HepG2 (cell line): ENCODE measurements around the gene CST4. TPM values are rescaled to one million over a fixed set of nuclear protein-coding genes. Genes with fewer than 3 reads are reported as not detected.
A peak's percentile ranks its signal among the peaks of the same experiment; 100 is the strongest.

Source experiments
- ARNT2 ChIP-seq: sonication (generic); formaldehyde crosslinking; IDR thresholded peaks from 2 replicates; pipeline ENCODE4 v1.8.0; 2022; ENCODE audit warnings: mild to moderate bottlenecking, low read depth, missing genetic modification reagents, moderate library complexity
- FOXM1 ChIP-seq: sonication (generic); formaldehyde crosslinking; IDR thresholded peaks from 2 replicates; pipeline ENCODE4 v1.5.0; 2020; ENCODE audit warnings: missing genetic modification reagents
- FOXP4 ChIP-seq: sonication (generic); formaldehyde crosslinking; IDR thresholded peaks from 2 replicates; pipeline ENCODE4 v1.4.0; 2020; ENCODE audit warnings: missing genetic modification reagents
- RBFOX2 ChIP-seq: fragments of 200-400 bp; formaldehyde crosslinking; IDR thresholded peaks from 2 replicates; pipeline ENCODE4 v1.6.1; 2017; ENCODE audit warnings: low read depth, mild to moderate bottlenecking, low read length
- SATB2 ChIP-seq: sonication (generic); formaldehyde crosslinking; IDR thresholded peaks from 2 replicates; pipeline ENCODE4 v1.5.0; 2020; ENCODE audit warnings: missing genetic modification reagents
- TFDP1 ChIP-seq: IDR thresholded peaks from 2 replicates; pipeline ENCODE4 v1.6.1; 2016; ENCODE audit warnings: missing compliant biosample characterization, missing genetic modification reagents, borderline replicate concordance
- THAP7 ChIP-seq: sonication (generic); formaldehyde crosslinking; IDR thresholded peaks from 2 replicates; pipeline ENCODE4 v1.8.1; 2023; ENCODE audit warnings: mild to moderate bottlenecking, missing genetic modification reagents
- ZBTB37 ChIP-seq: sonication (generic); formaldehyde crosslinking; IDR thresholded peaks from 2 replicates; pipeline ENCODE4 v1.4.0; 2020; ENCODE audit warnings: mild to moderate bottlenecking, missing genetic modification reagents
- ZNF281 ChIP-seq: sonication (generic); formaldehyde crosslinking; IDR thresholded peaks from 2 replicates; pipeline ENCODE4 v1.4.0; 2020; ENCODE audit warnings: missing genetic modification reagents, borderline replicate concordance
- ZNF503 ChIP-seq: sonication (generic); formaldehyde crosslinking; IDR thresholded peaks from 2 replicates; pipeline ENCODE4 v1.4.0; 2020; ENCODE audit warnings: missing genetic modification reagents
- ZNF512B ChIP-seq: sonication (generic); formaldehyde crosslinking; IDR thresholded peaks from 2 replicates; pipeline ENCODE4 v1.5.1; 2020; ENCODE audit warnings: missing genetic modification reagents, mild to moderate bottlenecking, borderline replicate concordance
- ZNF644 ChIP-seq: IDR thresholded peaks from 2 replicates; pipeline ENCODE4 v1.6.1; 2016; ENCODE audit warnings: low read depth
- polyA plus RNA-seq, 8 experiments: library from polyadenylated mRNA; depleted of rRNA in 3 of 8; stranded (reverse) in 7 of 8; unstranded in 1 of 8; fragments of >200 nt; fragmentation: Illumina TruSeq in 4 of 8; extraction: Trizol in 4 of 8; gene quantifications; 2 replicates each; pipeline versions ENCODE4 v1.2.1 to v1.2.3, GENCODE V29; 2011 to 2016; ENCODE audit warnings: low read depth in 4 of 8, missing spikeins in 1 of 8, mixed read lengths in 1 of 8; ENCODE audit not compliant: insufficient read depth in 1 of 8
- total RNA-seq, 5 experiments: library from RNA; depleted of rRNA; stranded (reverse); fragments of >200 nt; fragmentation: Illumina TruSeq; extraction: Trizol; gene quantifications; 2 replicates each; pipeline ENCODE4 v1.2.3, GENCODE V29; 2016; ENCODE audit warnings: low read depth in 1 of 5

CST4 gene
- total and polyA plus RNA-seq, 2 of the 13 experiments (the other 11 are each of a cell fraction or from before 2014, with no cell fraction given), result not detected

- TF ChIP-seq ZNF512B (CRISPR knock-in tag) (0 out of 2 replicates have a peak, but pooled peaks have one; percentile 45), FOXP4 (CRISPR knock-in tag) (peak; percentile 58), ZNF281 (peak; percentile 2; the same call in 1 of the 2 replicates), ZBTB37 (CRISPR knock-in tag) (no peak), ARNT2 (CRISPR knock-in tag) (no peak), ZNF644 (CRISPR knock-in tag) (0 out of 2 replicates have a peak, but pooled peaks have one; percentile 40), ZNF503 (CRISPR knock-in tag) (no peak), THAP7 (no peak), SATB2 (CRISPR knock-in tag) (no peak), RBFOX2 (peak; percentile 41), TFDP1 (CRISPR knock-in tag) (peak; percentile 45; the same call in 1 of the 2 replicates), FOXM1 (CRISPR knock-in tag) (no peak)
Measured at GRCh38 chr20:23639490-23639958, 49.3 kb downstream of the CST4 start (continued).
